ENCODE data around the gene P2RX2. TPM values are rescaled to one million over a fixed set of nuclear protein-coding genes. Genes with fewer than 3 reads are reported as not detected.

The P2RX2 gene
- total RNA-seq, 1 donor from 2014 or later: not detected

DNA sequence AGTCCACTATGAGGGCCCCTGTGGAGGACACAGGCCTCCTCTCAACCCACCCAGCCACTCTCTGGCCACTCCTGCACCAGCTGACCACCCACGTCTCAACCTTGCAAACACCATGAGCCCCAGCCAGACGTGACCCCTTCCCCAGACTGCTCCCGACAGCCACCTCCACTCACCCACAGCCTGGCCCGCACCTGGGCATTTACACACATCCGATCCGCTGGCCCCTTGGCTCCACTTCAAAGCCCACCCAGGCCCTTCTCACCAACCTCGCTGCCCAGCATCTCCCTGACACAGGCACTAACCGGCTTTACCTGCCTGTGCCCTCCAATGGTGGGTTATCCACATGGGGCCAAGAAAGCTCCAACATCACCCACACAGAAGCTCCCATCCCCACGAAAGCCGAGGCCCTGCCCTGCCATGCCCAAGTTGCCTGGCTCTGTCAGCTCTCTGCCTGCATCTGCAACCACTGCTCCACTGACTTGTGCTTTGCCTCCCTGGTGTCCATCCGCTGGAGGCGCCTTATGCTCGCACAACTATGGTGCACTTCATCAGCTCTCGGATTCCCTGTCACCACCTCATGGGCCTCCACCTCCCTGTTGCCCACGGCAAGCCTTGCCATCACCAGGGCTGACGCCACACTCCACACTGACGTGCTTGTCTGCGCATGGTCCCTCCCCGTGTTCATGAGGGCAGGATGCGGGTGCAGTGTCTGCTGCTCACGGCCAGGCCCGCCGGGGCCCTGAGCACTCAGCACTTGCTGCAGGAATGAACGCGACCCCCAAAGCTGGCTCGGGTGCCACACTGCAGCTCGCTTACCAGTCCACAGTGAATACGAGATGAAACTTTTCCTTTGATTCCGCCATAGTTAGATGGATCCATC is 16.7 kb downstream of the P2RX2 start:
- no peak overlapping the region for H3K4me3 Mint-ChIP-seq (ENCODE audit: unreplicated experiment)
- H3K27ac Mint-ChIP-seq (ENCODE audit: unreplicated experiment): no peak overlapping the region
- H4K20me1 ChIP-seq (ENCODE audit: insufficient read depth, low read length): peaks cover 4% of the 10 kb centered on the region
- no peak overlapping the region for H3K4me3 ChIP-seq (ENCODE audit: insufficient read depth, low read depth, low read length)
- peaks cover 2% of the 10 kb centered on the region for H3K9me3 Mint-ChIP-seq (ENCODE audit: unreplicated experiment)
- no peak overlapping the region for H3K4me2 ChIP-seq (ENCODE audit: low read length)
- DNase-seq (ENCODE audit: low read depth) (no peak), FAIRE-seq (no peak)
- no peak overlapping the region for H3K27ac ChIP-seq (ENCODE audit: low read depth, low read length)
- no peaks in the 10 kb centered on the region for H3K9me3 ChIP-seq (ENCODE audit: insufficient read depth, low read depth, low read length)
- TF ChIP-seq EZH2 (IDR thresholded peaks at IDR 0.05; ENCODE audit: insufficient read depth, low read length): no peak
- TF ChIP-seq, protein P1, sequence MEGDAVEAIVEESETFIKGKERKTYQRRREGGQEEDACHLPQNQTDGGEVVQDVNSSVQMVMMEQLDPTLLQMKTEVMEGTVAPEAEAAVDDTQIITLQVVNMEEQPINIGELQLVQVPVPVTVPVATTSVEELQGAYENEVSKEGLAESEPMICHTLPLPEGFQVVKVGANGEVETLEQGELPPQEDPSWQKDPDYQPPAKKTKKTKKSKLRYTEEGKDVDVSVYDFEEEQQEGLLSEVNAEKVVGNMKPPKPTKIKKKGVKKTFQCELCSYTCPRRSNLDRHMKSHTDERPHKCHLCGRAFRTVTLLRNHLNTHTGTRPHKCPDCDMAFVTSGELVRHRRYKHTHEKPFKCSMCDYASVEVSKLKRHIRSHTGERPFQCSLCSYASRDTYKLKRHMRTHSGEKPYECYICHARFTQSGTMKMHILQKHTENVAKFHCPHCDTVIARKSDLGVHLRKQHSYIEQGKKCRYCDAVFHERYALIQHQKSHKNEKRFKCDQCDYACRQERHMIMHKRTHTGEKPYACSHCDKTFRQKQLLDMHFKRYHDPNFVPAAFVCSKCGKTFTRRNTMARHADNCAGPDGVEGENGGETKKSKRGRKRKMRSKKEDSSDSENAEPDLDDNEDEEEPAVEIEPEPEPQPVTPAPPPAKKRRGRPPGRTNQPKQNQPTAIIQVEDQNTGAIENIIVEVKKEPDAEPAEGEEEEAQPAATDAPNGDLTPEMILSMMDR (IDR thresholded peaks at IDR 0.05; ENCODE audit: insufficient read depth, low read depth, low read length): no peak
- H3K4me1 Mint-ChIP-seq (ENCODE audit: low read depth, unreplicated experiment): peaks cover 3% of the 10 kb centered on the region
- peaks cover 14% of the 10 kb centered on the region for H3K36me3 ChIP-seq (ENCODE audit: insufficient read depth, low read length)
- no peak overlapping the region for H3K9ac ChIP-seq (ENCODE audit: low read length)
- no peaks in the 10 kb centered on the region for H3K27me3 ChIP-seq (ENCODE audit: insufficient read depth, low read length)
- H2AFZ ChIP-seq (ENCODE audit: low read depth, low read length): no peak overlapping the region
- H3K36me3 Mint-ChIP-seq (ENCODE audit: low read depth, unreplicated experiment): peaks cover 18% of the 10 kb centered on the region
- no peaks in the 10 kb centered on the region for H3K4me1 ChIP-seq (ENCODE audit: insufficient read depth, low read length)
- H3K79me2 ChIP-seq (ENCODE audit: insufficient read depth, low read length): no peaks in the 10 kb centered on the region
- peaks cover 22% of the 10 kb centered on the region for H3K27me3 Mint-ChIP-seq (ENCODE audit: low read depth, unreplicated experiment)

DNA sequence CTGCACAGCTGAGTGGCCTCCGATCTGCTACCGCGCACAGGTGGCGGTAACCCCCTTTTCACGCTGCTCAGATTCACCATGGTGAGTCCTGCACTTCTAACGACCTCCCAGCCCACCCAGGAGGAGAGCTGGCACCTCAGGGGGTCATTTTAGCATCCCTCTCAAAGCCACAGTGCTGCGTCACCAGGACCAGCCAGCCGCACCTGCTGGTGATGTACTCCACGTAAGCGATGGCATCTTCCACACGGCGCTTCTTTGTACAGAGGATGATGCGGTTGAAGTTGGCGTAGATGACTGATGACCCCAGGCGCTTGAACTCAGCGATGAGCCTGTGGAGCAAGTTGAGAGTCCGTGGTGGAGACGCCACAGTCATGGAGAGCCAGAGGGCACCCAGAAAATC is 19.2 kb downstream of the P2RX2 start:
- Histone ChIP-seq H3K79me2 (ENCODE audit: insufficient read depth, low read length) (no peaks in the 10 kb centered on the region), H3K9me3 (ENCODE audit: insufficient read depth, low read depth, low read length) (no peaks in the 10 kb centered on the region), H3K4me3 (ENCODE audit: insufficient read depth, low read depth, low read length) (no peak overlapping the region), H3K27ac (ENCODE audit: low read depth, low read length) (no peak overlapping the region), H3K27me3 (ENCODE audit: insufficient read depth, low read length) (no peaks in the 10 kb centered on the region), H4K20me1 (ENCODE audit: insufficient read depth, low read length) (peaks cover 4% of the 10 kb centered on the region), H3K36me3 (ENCODE audit: insufficient read depth, low read length) (peaks cover 6% of the 10 kb centered on the region), H3K4me1 (ENCODE audit: insufficient read depth, low read length) (no peaks in the 10 kb centered on the region), H2AFZ (ENCODE audit: low read depth, low read length) (no peak overlapping the region), H3K4me2 (ENCODE audit: low read length) (no peak overlapping the region), H3K9ac (ENCODE audit: low read length) (no peak overlapping the region)
- DNase-seq (ENCODE audit: low read depth) (no peak), FAIRE-seq (no peak)
- H3K27me3 Mint-ChIP-seq (ENCODE audit: low read depth, unreplicated experiment): peaks cover 25% of the 10 kb centered on the region
- peaks cover 3% of the 10 kb centered on the region for H3K4me1 Mint-ChIP-seq (ENCODE audit: low read depth, unreplicated experiment)
- TF ChIP-seq, protein P1 (IDR thresholded peaks at IDR 0.05; ENCODE audit: insufficient read depth, low read depth, low read length): no peak
- peaks cover 26% of the 10 kb centered on the region for H3K36me3 Mint-ChIP-seq (ENCODE audit: low read depth, unreplicated experiment)
- no peak overlapping the region for H3K4me3 Mint-ChIP-seq (ENCODE audit: unreplicated experiment)
- H3K27ac Mint-ChIP-seq (ENCODE audit: unreplicated experiment): no peak overlapping the region
- peaks cover 2% of the 10 kb centered on the region for H3K9me3 Mint-ChIP-seq (ENCODE audit: unreplicated experiment)

Measured in astrocyte (in vitro differentiated cells and primary cell).